Measurements from ENCODE around the gene OR51T1.

GRCh38 chr11:4862447-4863236, 19.1 kb upstream of the OR51T1 start:
- TF ChIP-seq, protein P1, sequence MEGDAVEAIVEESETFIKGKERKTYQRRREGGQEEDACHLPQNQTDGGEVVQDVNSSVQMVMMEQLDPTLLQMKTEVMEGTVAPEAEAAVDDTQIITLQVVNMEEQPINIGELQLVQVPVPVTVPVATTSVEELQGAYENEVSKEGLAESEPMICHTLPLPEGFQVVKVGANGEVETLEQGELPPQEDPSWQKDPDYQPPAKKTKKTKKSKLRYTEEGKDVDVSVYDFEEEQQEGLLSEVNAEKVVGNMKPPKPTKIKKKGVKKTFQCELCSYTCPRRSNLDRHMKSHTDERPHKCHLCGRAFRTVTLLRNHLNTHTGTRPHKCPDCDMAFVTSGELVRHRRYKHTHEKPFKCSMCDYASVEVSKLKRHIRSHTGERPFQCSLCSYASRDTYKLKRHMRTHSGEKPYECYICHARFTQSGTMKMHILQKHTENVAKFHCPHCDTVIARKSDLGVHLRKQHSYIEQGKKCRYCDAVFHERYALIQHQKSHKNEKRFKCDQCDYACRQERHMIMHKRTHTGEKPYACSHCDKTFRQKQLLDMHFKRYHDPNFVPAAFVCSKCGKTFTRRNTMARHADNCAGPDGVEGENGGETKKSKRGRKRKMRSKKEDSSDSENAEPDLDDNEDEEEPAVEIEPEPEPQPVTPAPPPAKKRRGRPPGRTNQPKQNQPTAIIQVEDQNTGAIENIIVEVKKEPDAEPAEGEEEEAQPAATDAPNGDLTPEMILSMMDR (IDR thresholded peaks at IDR 0.05), result no peak
- no peak for TF ChIP-seq POLR2AphosphoS5 (IDR thresholded peaks at IDR 0.05; ENCODE audit: insufficient read depth in 1 of 2, low read depth in 1 of 2)
- no peak for TF ChIP-seq POLR2A (IDR thresholded peaks at IDR 0.05)

Measured in vagina (tissue), 2 donors.